CD4-positive, alpha-beta T cell treated with Interleukin-6 at 100 ng/mL for 8 hours (primary cell): ENCODE measurements around the gene VPS18.

Experiments
- DNase-seq: peaks from one replicate; pipeline ENCODE4 v3.0.0-alpha.2; 2020; ENCODE audit warnings: mixed read lengths, low spot score

Gene VPS18

GRCh38 chr15:40923551-40923950 is 29.3 kb downstream of the VPS18 start:
- no peak for DNase-seq

GRCh38 chr15:40925495-40925862 is 31.2 kb downstream of the VPS18 start:
- DNase-seq: no peak

- DNase-seq: no peak
These were observed 31.8 kb downstream of the VPS18 start for GRCh38 chr15:40925863-40926658.

- DNase-seq: no peak
These were observed 32.6 kb downstream of the VPS18 start for GRCh38 chr15:40926659-40927494.

DNA sequence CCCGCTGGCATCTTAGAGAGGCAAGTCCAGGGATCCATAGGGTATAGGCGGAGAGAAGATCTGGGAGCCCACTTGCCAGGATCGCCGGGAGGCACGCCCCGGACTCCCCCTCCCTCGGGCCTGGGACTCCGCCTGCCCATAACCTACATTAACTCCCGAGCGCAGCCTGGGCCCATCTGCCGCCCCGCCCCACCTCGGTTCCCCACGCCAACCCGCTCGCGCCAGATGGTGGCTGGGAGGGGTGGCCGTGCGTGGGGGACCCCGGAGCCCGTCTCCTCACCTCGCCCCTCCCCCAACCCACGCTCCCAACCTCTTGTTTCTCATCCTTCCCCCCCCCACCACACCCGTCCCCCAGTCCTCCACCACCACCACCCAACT is 33.2 kb downstream of the VPS18 start:
- DNase-seq: no peak

GRCh38 chr15:40927873-40928806 is 33.9 kb downstream of the VPS18 start:
- DNase-seq: no peak

DNA sequence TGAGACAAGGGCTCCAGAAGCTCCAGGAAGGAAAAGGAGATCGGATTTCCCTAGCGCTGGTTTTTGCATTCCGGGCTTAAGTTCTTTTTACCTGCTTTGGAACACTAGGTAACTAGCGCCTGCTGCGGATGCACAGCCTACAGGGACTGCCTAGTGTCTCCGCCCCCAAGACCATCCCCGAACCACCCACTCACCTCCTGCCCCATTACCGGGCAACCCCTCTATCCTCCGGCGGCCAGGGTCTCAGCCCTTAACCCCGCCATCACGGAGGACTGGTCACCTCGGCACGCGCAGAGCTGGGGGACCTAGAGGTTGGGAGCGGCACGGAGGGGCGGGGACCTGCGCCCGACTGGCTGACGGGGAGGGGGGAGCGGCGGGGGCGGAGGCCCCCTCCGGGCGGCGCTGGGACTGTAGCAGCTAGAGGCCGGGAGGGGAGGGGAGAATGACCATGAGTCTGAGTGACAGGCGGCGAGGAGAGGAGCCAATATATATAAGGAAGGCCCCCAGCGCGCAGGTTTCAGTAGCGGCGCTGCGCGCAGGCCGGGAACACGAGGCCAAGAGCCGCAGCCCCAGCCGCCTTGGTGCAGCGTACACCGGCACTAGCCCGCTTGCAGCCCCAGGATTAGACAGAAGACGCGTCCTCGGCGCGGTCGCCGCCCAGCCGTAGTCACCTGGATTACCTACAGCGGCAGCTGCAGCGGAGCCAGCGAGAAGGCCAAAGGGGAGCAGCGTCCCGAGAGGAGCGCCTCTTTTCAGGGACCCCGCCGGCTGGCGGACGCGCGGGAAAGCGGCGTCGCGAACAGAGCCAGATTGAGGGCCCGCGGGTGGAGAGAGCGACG is 34.8 kb downstream of the VPS18 start, which contains the start of gene DLL4:
TSS of gene DLL4 (plus strand) at position 520 of the 839 bp plus-strand sequence. CDS start 329 bp downstream, outside the sequence.
- DNase-seq: no peak

- no peak for DNase-seq
These were observed 35.6 kb downstream of the VPS18 start for GRCh38 chr15:40929660-40930429.

DNA sequence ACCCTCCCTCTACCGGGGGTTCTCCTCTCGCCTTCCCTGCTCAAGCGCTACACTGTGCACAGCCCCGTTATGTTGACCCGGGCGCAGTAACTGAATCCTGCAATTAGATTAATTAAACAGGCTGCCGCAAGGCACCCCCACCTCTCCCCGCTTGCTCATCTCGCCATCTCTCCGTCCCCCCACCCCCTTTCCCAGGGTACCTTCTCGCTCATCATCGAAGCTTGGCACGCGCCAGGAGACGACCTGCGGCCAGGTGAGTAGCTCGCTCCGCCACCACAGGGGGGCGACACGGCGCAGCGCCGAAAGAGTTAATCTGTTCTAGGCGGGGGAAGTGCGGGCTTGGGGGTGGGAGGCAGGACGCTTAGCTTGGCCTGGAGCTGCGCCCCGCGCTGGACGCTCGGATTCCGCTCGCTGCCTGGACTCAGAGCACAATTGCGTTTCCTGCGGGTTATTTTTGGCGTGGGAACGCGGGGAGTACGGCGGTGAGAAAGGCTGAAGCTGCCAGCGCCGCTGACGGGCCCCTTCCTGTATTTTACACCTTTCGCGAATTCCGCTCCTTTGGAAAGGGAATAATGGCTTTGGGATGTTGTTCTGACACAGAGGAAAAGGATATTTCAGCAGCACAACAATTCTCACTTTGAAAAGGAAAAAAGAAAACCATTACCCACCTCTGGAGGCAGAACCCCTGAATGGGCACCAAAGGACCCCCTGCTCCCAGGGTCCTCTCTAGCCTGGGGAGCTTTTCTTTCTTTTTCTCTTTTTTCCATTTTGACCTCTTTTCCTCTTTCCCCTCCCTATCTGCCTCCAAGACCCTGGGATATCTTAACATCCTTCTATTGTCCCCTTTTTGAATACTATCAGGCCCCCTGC is 36.4 kb downstream of the VPS18 start:
- no peak for DNase-seq

GRCh38 chr15:40931300-40932142 is 37.3 kb downstream of the VPS18 start:
- DNase-seq: no peak

DNA sequence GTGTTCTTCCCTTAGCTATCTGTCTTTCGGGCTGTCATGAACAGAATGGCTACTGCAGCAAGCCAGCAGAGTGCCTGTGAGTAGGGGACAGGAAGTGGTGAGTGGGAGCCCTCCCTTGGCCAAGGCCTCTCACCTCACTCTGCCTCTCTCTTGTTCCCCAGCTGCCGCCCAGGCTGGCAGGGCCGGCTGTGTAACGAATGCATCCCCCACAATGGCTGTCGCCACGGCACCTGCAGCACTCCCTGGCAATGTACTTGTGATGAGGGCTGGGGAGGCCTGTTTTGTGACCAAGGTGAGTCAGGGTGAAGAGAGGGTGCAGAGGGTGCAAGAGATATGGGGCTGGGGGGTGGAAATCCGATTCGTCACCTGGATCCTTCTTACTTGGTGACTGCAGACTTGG is 37.9 kb downstream of the VPS18 start:
- DNase-seq: no peak

GRCh38 chr15:40932649-40933516 is 38.6 kb downstream of the VPS18 start:
- no peak for DNase-seq

DNA sequence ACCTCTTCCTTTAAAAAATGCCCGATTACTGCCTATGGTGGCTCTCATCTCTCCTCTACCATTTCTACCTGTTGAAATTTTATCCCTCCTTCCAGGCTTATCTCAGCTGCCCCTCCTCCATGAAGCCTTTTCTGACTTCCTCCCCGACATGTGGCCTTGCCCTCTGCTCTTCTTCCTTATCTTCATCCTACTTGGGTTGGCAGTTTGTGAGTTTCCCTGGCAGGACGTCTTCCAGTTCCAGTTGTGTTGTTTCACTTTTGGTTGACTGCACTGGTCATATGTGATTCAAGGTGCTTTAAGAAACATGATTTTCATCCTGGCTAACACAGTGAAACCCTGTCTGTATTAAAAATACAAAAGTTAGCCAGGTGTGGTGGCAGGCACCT is 39.3 kb downstream of the VPS18 start:
- no peak for DNase-seq

DNA sequence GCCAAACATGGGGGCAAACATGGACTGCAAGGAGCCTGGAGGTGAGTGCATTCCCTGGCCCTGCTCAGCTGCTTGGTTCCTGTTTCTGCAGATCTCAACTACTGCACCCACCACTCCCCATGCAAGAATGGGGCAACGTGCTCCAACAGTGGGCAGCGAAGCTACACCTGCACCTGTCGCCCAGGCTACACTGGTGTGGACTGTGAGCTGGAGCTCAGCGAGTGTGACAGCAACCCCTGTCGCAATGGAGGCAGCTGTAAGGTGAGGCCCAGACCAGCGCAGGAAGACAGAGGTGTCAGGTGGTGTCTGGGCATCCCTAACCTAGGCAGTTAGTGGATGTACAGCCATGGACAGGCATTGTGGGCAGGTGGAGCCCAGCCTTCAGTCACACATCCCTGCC is 40.2 kb downstream of the VPS18 start:
- DNase-seq: no peak

DNA sequence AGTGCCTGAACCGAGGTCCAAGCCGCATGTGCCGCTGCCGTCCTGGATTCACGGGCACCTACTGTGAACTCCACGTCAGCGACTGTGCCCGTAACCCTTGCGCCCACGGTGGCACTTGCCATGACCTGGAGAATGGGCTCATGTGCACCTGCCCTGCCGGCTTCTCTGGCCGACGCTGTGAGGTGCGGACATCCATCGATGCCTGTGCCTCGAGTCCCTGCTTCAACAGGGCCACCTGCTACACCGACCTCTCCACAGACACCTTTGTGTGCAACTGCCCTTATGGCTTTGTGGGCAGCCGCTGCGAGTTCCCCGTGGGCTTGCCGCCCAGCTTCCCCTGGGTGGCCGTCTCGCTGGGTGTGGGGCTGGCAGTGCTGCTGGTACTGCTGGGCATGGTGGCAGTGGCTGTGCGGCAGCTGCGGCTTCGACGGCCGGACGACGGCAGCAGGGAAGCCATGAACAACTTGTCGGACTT is 42.0 kb downstream of the VPS18 start:
- DNase-seq: no peak

- no peak for DNase-seq
These were observed 42.7 kb downstream of the VPS18 start for GRCh38 chr15:40936709-40937666.
